Measurements from ENCODE around the gene HELZ2. TPM values are rescaled to one million over a fixed set of nuclear protein-coding genes. Genes with fewer than 3 reads are reported as not detected.

Gene HELZ2
- total RNA-seq, 1 experiment from 2014 or later, result 27.5 TPM

GRCh38 chr20:63531686-63532448 is 42.2 kb downstream of the HELZ2 start (continued):
- TF ChIP-seq OVOL2 (CRISPR knock-in tag; IDR thresholded peaks at IDR 0.05; ENCODE audit: borderline replicate concordance), result no peak

GRCh38 chr20:63530788-63531160 is 43.3 kb downstream of the HELZ2 start:
- ChIA-PET CTCF (no interaction called here), POLR2A (no interaction called here)
- ATAC-seq, result no peak
- no peaks in the 10 kb centered on the region for H3K9me3 Mint-ChIP-seq
- no peak overlapping the region for H3K4me3 Mint-ChIP-seq
- H3K27ac Mint-ChIP-seq, result no peak overlapping the region
- no peaks in the 10 kb centered on the region for H3K27me3 Mint-ChIP-seq (ENCODE audit: low read depth)
- H3K4me1 Mint-ChIP-seq, result no peaks in the 10 kb centered on the region
- TF ChIP-seq GABPB1 (CRISPR knock-in tag; IDR thresholded peaks at IDR 0.05) (no peak), JUN (CRISPR knock-in tag; IDR thresholded peaks at IDR 0.05) (no peak), ATF2 (CRISPR knock-in tag; IDR thresholded peaks at IDR 0.05; ENCODE audit: borderline replicate concordance, low read depth) (no peak), ZNF532 (CRISPR knock-in tag; IDR thresholded peaks at IDR 0.05; ENCODE audit: borderline replicate concordance) (no peak), MYBL2 (CRISPR knock-in tag; IDR thresholded peaks at IDR 0.05) (no peak), CREB1 (CRISPR knock-in tag; IDR thresholded peaks at IDR 0.05) (no peak), OVOL2 (CRISPR knock-in tag; IDR thresholded peaks at IDR 0.05; ENCODE audit: borderline replicate concordance) (no peak)
- H3K36me3 Mint-ChIP-seq, result no peaks in the 10 kb centered on the region
- DNase-seq (ENCODE audit: low spot score), result no peak

- Mint-ChIP-seq H3K4me3 (no peak overlapping the region), H3K4me1 (no peaks in the 10 kb centered on the region), H3K9me3 (no peaks in the 10 kb centered on the region), H3K36me3 (no peaks in the 10 kb centered on the region), H3K27ac (no peak overlapping the region), H3K27me3 (ENCODE audit: low read depth) (no peaks in the 10 kb centered on the region)
- CTCF ChIA-PET, result interaction anchor here (1.7 to 2.0 kb wide), 3 partner anchors 8 to 153 kb away, joined by 4 to 11 read pairs (median 8); partner anchors contain the start of gene PTK6
- TF ChIP-seq NR2C2 (CRISPR knock-in tag; IDR thresholded peaks at IDR 0.05) (no peak), SMAD3 (CRISPR knock-in tag; IDR thresholded peaks at IDR 0.05; ENCODE audit: borderline replicate concordance) (no peak), EMX1 (CRISPR knock-in tag; IDR thresholded peaks at IDR 0.05) (no peak), ZNF416 (CRISPR knock-in tag; IDR thresholded peaks at IDR 0.05) (no peak)
- ATAC-seq, result no peak
- peak; percentile 14 for DNase-seq (ENCODE audit: low spot score)
- POLR2A ChIA-PET, result no interaction called here
Measured at GRCh38 chr20:63529861-63530787, 43.9 kb downstream of the HELZ2 start.

- Mint-ChIP-seq H3K36me3 (peaks cover 1% of the 10 kb centered on the region; the same call in 1 of the 2 replicates), H3K4me1 (no peaks in the 10 kb centered on the region), H3K27me3 (ENCODE audit: low read depth) (no peaks in the 10 kb centered on the region), H3K9me3 (no peaks in the 10 kb centered on the region), H3K4me3 (no peak overlapping the region), H3K27ac (peak overlapping the region; percentile 72; the same call in 1 of the 2 replicates)
- ChIA-PET CTCF (interaction anchor here (0.6 to 2.0 kb wide), 5 partner anchors 9 to 152 kb away, joined by 3 to 11 read pairs (median 4); partner anchors contain the start of genes PPDPF and PTK6), POLR2A (no interaction called here)
- no peak for ATAC-seq
- no peak for DNase-seq (ENCODE audit: low spot score)
- TF ChIP-seq JUN (CRISPR knock-in tag; IDR thresholded peaks at IDR 0.05) (no peak), ATF6 (CRISPR knock-in tag; IDR thresholded peaks at IDR 0.05) (no peak), USF1 (CRISPR knock-in tag; IDR thresholded peaks at IDR 0.05) (no peak), TCF7 (CRISPR knock-in tag; IDR thresholded peaks at IDR 0.05; ENCODE audit: low read depth) (no peak), NR3C1 (CRISPR knock-in tag; conservative IDR thresholded peaks at IDR 0.05; ENCODE audit: low read depth) (no peak), ZNF138 (CRISPR knock-in tag; conservative IDR thresholded peaks at IDR 0.05) (no peak), JAZF1 (CRISPR knock-in tag; IDR thresholded peaks at IDR 0.05) (no peak), MAX (CRISPR knock-in tag; IDR thresholded peaks at IDR 0.05) (no peak), SMAD3 (CRISPR knock-in tag; IDR thresholded peaks at IDR 0.05; ENCODE audit: borderline replicate concordance) (no peak)
Measured at GRCh38 chr20:63529180-63529860, 44.7 kb downstream of the HELZ2 start.
